Fibroblast of lung (primary cell): ENCODE results near the gene VWA5B1. TPM values are rescaled to one million over a fixed set of nuclear protein-coding genes. Genes with fewer than 3 reads are reported as not detected.

ENCODE experiments used
- DNase-seq, 2 donors: peaks; one replicate each; pipeline versions ENCODE4 v3.0.0 to v3.0.0-alpha.2; 2010; ENCODE audit warnings: low read depth in 2 of 2
- H2AFZ ChIP-seq: 2 replicates; pipeline ENCODE4 v1.5.1; 2012; ENCODE audit warnings: low read length, control low read depth, inconsistent platforms
- H3K27ac ChIP-seq: 2 replicates; pipeline ENCODE4 v1.5.1; 2011; ENCODE audit warnings: low read length, control low read depth; ENCODE audit not compliant: insufficient read depth
- H3K27me3 ChIP-seq: 2 replicates; pipeline ENCODE4 v1.5.1; 2011; ENCODE audit warnings: mild to moderate bottlenecking, low read length; ENCODE audit not compliant: control insufficient read depth, insufficient read depth
- H3K36me3 ChIP-seq: 2 replicates; pipeline ENCODE4 v1.5.1; 2011; ENCODE audit warnings: low read length; ENCODE audit not compliant: control insufficient read depth, insufficient read depth
- H3K4me1 ChIP-seq: 2 replicates; pipeline ENCODE4 v1.5.1; 2011; ENCODE audit warnings: low read length; ENCODE audit not compliant: control insufficient read depth, insufficient read depth; ENCODE audit errors: extremely low read depth
- H3K4me2 ChIP-seq: 2 replicates; pipeline ENCODE4 v1.5.1; 2011; ENCODE audit warnings: low read length, control low read depth; ENCODE audit not compliant: insufficient read depth; ENCODE audit errors: extremely low read depth
- H3K4me3 ChIP-seq, 4 experiments: fragments of 200-600 bp in 1 of 4; sonication (generic) in 1 of 4; replicated peaks in 1 of 4; 2 replicates each; pipeline ENCODE4 v1.5.1; 2011 to 2016; ENCODE audit warnings: low read length in 4 of 4, low read depth in 3 of 4, mild to moderate bottlenecking in 3 of 4, control low read depth in 2 of 4, inconsistent platforms in 1 of 4, mixed read lengths in 1 of 4; ENCODE audit not compliant: insufficient read depth in 1 of 4; ENCODE audit errors: control extremely low read depth in 1 of 4
- H3K79me2 ChIP-seq: 2 replicates; pipeline ENCODE4 v1.5.1; 2012; ENCODE audit warnings: mild to moderate bottlenecking, low read length, inconsistent platforms; ENCODE audit not compliant: control insufficient read depth, insufficient read depth
- H3K9ac ChIP-seq: 2 replicates; pipeline ENCODE4 v1.5.1; 2011; ENCODE audit warnings: mild to moderate bottlenecking, low read length, control low read depth; ENCODE audit not compliant: insufficient read depth
- H3K9me3 ChIP-seq: 2 replicates; pipeline ENCODE4 v1.5.1; 2012; ENCODE audit warnings: low read depth, low read length; ENCODE audit not compliant: control insufficient read depth, insufficient read depth
- H4K20me1 ChIP-seq: 2 replicates; pipeline ENCODE4 v1.5.1; 2011; ENCODE audit warnings: low read length; ENCODE audit not compliant: control insufficient read depth, insufficient read depth; ENCODE audit errors: extremely low read depth
- EZH2 ChIP-seq: IDR thresholded peaks from 2 replicates; pipeline ENCODE4 v1.5.1; 2012; ENCODE audit warnings: low read length, control low read depth, mild to moderate bottlenecking; ENCODE audit errors: missing control alignments
- polyA minus RNA-seq: library from RNA; depleted of rRNA, polyadenylated mRNA; stranded (reverse); fragments of >200 nt; gene quantifications from 2 replicates; pipeline ENCODE4 v1.2.3, GENCODE V29; 2011; ENCODE audit warnings: low replicate concordance
- polyA plus RNA-seq, 2 donors: library from polyadenylated mRNA; depleted of rRNA in 1 of 2; stranded (reverse) in 1 of 2; unstranded in 1 of 2; fragments of >200 nt; gene quantifications; 2 replicates each; pipeline ENCODE4 v1.2.1, GENCODE V29; 2011 to 2012; ENCODE audit warnings: missing spikeins in 1 of 2
- total RNA-seq: library from RNA; depleted of rRNA; stranded (reverse); fragments of >200 nt; gene quantifications from 2 replicates; pipeline ENCODE4 v1.2.1, GENCODE V29; 2014
- TF ChIP-seq, protein P1 (sequence below), 2 donors: IDR thresholded peaks in 1 of 2; conservative IDR thresholded peaks in 1 of 2; 1 replicate in 1 of 2; 2 replicates in 1 of 2; pipeline ENCODE4 v1.5.1; 2011 to 2012; ENCODE audit warnings: low read length in 2 of 2, control low read depth in 1 of 2, inconsistent platforms in 1 of 2, low read depth in 1 of 2, mild to moderate bottlenecking in 1 of 2

The VWA5B1 gene, protein sequence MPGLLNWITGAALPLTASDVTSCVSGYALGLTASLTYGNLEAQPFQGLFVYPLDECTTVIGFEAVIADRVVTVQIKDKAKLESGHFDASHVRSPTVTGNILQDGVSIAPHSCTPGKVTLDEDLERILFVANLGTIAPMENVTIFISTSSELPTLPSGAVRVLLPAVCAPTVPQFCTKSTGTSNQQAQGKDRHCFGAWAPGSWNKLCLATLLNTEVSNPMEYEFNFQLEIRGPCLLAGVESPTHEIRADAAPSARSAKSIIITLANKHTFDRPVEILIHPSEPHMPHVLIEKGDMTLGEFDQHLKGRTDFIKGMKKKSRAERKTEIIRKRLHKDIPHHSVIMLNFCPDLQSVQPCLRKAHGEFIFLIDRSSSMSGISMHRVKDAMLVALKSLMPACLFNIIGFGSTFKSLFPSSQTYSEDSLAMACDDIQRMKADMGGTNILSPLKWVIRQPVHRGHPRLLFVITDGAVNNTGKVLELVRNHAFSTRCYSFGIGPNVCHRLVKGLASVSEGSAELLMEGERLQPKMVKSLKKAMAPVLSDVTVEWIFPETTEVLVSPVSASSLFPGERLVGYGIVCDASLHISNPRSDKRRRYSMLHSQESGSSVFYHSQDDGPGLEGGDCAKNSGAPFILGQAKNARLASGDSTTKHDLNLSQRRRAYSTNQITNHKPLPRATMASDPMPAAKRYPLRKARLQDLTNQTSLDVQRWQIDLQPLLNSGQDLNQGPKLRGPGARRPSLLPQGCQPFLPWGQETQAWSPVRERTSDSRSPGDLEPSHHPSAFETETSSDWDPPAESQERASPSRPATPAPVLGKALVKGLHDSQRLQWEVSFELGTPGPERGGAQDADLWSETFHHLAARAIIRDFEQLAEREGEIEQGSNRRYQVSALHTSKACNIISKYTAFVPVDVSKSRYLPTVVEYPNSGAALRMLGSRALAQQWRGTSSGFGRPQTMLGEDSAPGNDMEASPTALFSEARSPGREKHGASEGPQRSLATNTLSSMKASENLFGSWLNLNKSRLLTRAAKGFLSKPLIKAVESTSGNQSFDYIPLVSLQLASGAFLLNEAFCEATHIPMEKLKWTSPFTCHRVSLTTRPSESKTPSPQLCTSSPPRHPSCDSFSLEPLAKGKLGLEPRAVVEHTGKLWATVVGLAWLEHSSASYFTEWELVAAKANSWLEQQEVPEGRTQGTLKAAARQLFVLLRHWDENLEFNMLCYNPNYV
- total RNA-seq (not detected in 2 replicates), polyA plus RNA-seq (not detected in 2 replicates), polyA minus RNA-seq (not detected in 2 replicates)
- polyA plus RNA-seq (2012) = not detected in 2 replicates

DNA sequence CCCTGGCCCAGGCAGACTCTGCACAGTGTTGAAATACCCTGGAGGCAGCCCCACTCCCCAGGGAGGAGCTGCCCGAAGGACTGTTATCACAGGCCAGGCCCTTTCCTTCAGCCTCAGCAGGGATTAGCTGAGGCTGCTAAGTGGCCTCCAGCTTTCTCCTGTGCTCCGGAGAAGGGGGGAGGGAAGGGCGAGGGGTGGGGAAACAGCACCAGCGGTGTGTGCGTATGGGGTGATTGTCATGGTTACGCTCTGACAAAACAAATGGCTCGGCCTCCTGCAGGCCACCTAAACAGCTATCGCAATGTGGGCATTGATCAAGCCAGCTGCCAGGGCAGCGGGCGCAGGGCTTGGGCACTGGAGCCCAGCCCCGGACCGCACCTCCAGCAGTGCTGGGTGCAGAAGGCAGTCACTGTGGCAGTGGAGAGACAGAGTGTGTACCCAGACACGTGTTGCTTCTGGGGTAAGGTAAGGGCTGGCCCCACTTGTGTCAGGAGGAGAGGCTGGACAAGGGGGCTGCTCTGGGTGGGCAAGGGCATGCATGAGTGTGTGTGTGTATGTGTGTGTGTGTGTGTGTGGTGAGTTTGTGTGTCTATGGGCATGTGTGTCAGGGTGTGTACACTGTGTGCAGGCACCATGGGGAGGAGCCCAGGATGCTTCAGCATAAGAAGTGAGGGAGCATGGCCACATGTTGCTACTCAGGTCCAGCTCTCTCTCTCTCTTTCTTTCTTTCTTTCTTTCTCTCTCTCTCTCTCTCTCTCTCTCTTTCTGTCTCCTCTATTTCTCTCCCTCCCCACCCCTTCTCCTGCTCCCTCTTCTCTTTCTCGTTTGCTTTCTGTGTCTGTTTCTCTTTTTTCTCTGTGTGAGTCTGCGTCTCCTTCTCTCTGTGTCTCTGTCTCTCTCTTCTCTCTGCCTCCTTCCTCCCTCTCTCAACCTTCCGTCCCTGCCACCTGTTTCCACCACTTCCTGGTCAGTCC, at the start of gene VWA5B1:
TSS of gene VWA5B1 (plus strand) at position 252 of the 974 bp plus-strand sequence. CDS start 19,727 bp downstream, outside the sequence.
- H3K27ac ChIP-seq = no peak within 1 kb of the TSS
- H3K9me3 ChIP-seq = no peaks in the 10 kb centered on the region
- H2AFZ ChIP-seq = no peak within 1 kb of the TSS
- no peak for TF ChIP-seq EZH2
- TF ChIP-seq, protein P1, sequence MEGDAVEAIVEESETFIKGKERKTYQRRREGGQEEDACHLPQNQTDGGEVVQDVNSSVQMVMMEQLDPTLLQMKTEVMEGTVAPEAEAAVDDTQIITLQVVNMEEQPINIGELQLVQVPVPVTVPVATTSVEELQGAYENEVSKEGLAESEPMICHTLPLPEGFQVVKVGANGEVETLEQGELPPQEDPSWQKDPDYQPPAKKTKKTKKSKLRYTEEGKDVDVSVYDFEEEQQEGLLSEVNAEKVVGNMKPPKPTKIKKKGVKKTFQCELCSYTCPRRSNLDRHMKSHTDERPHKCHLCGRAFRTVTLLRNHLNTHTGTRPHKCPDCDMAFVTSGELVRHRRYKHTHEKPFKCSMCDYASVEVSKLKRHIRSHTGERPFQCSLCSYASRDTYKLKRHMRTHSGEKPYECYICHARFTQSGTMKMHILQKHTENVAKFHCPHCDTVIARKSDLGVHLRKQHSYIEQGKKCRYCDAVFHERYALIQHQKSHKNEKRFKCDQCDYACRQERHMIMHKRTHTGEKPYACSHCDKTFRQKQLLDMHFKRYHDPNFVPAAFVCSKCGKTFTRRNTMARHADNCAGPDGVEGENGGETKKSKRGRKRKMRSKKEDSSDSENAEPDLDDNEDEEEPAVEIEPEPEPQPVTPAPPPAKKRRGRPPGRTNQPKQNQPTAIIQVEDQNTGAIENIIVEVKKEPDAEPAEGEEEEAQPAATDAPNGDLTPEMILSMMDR (conservative IDR thresholded peaks at IDR 0.05 in 1 of 2, IDR thresholded peaks at IDR 0.05 in 1 of 2; ENCODE audit: low read depth in 1 of 2, low read length in 2 of 2) = no peak
- H3K79me2 ChIP-seq = no peaks in the 10 kb centered on the region
- no peak within 1 kb of the TSS for H3K4me2 ChIP-seq
- H3K27me3 ChIP-seq = peaks cover 8% of the 10 kb centered on the region
- H3K9ac ChIP-seq = no peak within 1 kb of the TSS
- H3K4me3 ChIP-seq = no peak within 1 kb of the TSS
- no peaks in the 10 kb centered on the region for H4K20me1 ChIP-seq
- no peaks in the 10 kb centered on the region for H3K36me3 ChIP-seq
- H3K4me1 ChIP-seq = no peaks in the 10 kb centered on the region
- DNase-seq = no peak

DNA sequence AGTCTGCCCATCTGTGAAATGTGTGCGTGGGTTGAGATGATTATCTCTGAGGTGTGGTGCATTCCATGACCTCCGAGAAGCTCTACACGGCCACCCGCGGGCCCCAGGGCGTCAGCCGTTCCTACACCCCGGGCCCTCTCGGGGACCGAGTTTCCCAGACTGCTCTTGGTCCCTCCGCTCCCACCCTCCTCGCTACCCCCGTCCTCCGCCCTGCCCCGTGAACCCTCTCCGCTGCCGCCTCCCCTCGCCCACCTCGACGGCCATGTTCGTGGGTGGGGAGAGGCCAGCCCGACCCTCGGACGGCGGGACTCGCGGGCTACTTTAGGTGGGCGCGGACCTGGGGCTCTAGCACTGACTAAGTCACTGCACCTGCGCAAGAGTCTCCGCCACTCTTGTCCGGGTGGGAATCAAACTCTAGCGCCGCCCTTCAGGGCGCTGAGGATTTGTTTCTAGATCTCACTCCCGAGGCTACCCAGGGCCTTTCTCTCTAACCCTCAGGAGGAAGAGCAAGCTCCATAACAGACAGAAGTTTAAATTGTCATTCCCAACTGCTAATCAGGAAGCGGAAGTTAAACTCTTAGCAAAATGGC, 47.7 kb upstream of the VWA5B1 start:
- Histone ChIP-seq H3K9ac (no peak overlapping the region), H3K4me3 (no peak overlapping the region), H3K36me3 (no peaks in the 10 kb centered on the region), H3K9me3 (no peaks in the 10 kb centered on the region), H3K4me1 (no peaks in the 10 kb centered on the region), H3K4me2 (no peak overlapping the region), H3K27me3 (peaks cover 9% of the 10 kb centered on the region), H2AFZ (no peak overlapping the region), H4K20me1 (no peaks in the 10 kb centered on the region), H3K79me2 (no peaks in the 10 kb centered on the region), H3K27ac (no peak overlapping the region)
- no peak for DNase-seq
- no peak for TF ChIP-seq EZH2
- TF ChIP-seq, protein P1 (conservative IDR thresholded peaks at IDR 0.05 in 1 of 2, IDR thresholded peaks at IDR 0.05 in 1 of 2; ENCODE audit: low read depth in 1 of 2, low read length in 2 of 2) = no peak
